Astrocyte (in vitro differentiated cells and primary cell): Measurements from ENCODE around the gene SOX3.

Source experiments
- EZH2 ChIP-seq: IDR thresholded peaks from 2 replicates; pipeline ENCODE4 v1.6.1; 2012; ENCODE audit warnings: mild to moderate bottlenecking, low read length, inconsistent platforms; ENCODE audit not compliant: insufficient read depth
- TF ChIP-seq, protein P1 (sequence below): IDR thresholded peaks from 2 replicates; pipeline ENCODE4 v1.5.1; 2011; ENCODE audit warnings: low read depth, mild to moderate bottlenecking, inconsistent platforms, low read length, moderate library complexity; ENCODE audit not compliant: insufficient read depth

DNA sequence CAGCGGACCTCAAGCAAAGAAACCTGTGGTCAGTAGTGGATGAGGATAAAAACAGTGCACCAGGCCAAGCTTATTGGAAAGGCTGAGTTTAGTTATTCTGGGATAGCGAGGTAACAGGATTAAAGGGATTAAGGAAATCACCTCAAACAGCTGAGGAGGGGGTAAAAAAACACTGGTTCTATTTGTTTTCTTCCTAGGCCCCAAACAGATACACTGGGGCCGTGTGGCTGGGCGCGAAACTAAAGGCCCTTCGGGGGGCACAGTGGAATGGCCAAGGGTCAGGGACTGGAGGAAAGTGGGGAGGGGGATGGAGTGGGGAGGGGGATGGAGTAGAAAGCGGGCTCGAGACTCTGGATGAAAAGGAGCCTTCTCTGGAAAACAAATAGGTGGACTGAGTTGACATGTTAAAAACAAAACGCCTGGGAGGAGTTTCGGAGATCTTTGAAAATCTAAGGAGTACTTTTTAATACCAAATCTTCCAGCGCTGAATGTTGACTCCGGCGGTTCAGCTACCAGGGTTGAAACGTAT is 2.9 kb downstream of the SOX3 start:
- TF ChIP-seq, protein P1, sequence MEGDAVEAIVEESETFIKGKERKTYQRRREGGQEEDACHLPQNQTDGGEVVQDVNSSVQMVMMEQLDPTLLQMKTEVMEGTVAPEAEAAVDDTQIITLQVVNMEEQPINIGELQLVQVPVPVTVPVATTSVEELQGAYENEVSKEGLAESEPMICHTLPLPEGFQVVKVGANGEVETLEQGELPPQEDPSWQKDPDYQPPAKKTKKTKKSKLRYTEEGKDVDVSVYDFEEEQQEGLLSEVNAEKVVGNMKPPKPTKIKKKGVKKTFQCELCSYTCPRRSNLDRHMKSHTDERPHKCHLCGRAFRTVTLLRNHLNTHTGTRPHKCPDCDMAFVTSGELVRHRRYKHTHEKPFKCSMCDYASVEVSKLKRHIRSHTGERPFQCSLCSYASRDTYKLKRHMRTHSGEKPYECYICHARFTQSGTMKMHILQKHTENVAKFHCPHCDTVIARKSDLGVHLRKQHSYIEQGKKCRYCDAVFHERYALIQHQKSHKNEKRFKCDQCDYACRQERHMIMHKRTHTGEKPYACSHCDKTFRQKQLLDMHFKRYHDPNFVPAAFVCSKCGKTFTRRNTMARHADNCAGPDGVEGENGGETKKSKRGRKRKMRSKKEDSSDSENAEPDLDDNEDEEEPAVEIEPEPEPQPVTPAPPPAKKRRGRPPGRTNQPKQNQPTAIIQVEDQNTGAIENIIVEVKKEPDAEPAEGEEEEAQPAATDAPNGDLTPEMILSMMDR = no peak
- no peak for TF ChIP-seq EZH2
